Suprapubic skin (tissue), 3 donors: Measurements from ENCODE around the gene ZNF777.

Experiments used
- EP300 ChIP-seq: sonication (generic); formaldehyde crosslinking; IDR thresholded peaks from one replicate; pipeline ENCODE4 v1.6.1; 2017; ENCODE audit warnings: antibody characterized with exemption
- TF ChIP-seq, protein P1 (sequence below), 2 donors: fragments of 200-600 bp in 1 of 2; fragments of 450-650 bp in 1 of 2; sonication (generic) in 1 of 2; IDR thresholded peaks; one replicate each; pipeline ENCODE4 v1.5.1; 2016 to 2019; ENCODE audit warnings: antibody characterized with exemption in 2 of 2, mild to moderate bottlenecking in 1 of 2, moderate library complexity in 1 of 2

- TF ChIP-seq, protein P1, sequence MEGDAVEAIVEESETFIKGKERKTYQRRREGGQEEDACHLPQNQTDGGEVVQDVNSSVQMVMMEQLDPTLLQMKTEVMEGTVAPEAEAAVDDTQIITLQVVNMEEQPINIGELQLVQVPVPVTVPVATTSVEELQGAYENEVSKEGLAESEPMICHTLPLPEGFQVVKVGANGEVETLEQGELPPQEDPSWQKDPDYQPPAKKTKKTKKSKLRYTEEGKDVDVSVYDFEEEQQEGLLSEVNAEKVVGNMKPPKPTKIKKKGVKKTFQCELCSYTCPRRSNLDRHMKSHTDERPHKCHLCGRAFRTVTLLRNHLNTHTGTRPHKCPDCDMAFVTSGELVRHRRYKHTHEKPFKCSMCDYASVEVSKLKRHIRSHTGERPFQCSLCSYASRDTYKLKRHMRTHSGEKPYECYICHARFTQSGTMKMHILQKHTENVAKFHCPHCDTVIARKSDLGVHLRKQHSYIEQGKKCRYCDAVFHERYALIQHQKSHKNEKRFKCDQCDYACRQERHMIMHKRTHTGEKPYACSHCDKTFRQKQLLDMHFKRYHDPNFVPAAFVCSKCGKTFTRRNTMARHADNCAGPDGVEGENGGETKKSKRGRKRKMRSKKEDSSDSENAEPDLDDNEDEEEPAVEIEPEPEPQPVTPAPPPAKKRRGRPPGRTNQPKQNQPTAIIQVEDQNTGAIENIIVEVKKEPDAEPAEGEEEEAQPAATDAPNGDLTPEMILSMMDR (IDR thresholded peaks at IDR 0.05): no peak
- TF ChIP-seq EP300: no peak
Measured at GRCh38 chr7:149495785-149496641, 35.2 kb upstream of the ZNF777 start.
